Dermis blood vessel endothelial cell (primary cell): Measurements from ENCODE around the gene MADCAM1. TPM values are rescaled to one million over a fixed set of nuclear protein-coding genes. Genes with fewer than 3 reads are reported as not detected.

ENCODE experiments used
- DNase-seq: peaks from one replicate; pipeline ENCODE4 v3.0.0; 2010
- total RNA-seq: library from RNA; depleted of rRNA; stranded (reverse); fragments of >200 nt; gene quantifications from 2 replicates; pipeline ENCODE4 v1.2.3, GENCODE V29; 2014

Gene MADCAM1
- total RNA-seq, 1 donor from 2014 or later = 0.34 TPM

DNA sequence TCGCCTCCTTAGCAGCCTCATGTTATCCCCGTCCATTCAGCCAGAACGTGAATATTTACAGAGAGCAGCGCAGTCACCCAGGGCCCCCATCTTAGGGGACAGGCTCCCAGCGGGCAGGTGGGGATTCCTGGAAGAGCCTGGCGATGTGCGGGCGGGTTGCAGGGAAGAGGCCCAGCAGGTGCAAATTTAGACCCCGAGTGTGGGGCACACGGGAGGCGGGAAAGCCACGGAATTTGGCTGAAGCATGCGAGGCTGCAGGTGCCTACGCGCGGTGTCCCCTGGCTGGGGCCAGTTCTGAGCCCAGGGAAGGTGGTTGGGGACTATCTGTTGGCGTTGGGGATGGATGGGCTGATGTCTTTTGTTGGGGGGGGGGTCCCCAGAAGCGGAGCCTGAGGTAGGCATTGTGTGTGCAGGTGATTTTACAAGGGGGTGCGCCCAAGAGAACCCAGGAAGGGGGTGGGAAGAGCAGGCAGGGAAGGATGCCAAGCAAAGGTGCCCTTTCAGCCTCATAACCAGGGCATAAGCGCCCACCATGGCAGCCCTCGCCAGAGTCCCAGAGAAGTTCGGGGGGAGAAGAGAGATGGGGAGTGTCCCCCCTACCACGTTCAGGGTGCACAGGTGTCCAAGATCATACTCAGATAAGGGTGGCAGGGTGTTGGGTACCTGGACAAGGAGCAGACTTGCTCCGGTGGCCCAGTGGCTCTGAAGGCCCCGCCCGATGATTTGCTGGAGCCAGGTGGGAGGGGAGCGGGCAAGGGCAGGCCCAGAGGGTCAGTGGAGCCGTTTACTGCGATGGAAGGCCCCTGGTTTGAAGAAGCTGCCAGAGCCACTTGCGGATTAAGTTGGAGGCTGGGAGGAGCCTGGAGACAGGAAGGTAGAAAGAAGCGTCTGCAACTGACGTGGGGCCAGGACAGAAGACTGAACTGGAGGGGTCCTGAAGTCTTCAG, 12.2 kb downstream of the MADCAM1 start:
- DNase-seq = no peak

- DNase-seq = peak; percentile 95
These were observed 14.4 kb downstream of the MADCAM1 start for GRCh38 chr19:510606-511100.

GRCh38 chr19:511101-511851, 15.0 kb downstream of the MADCAM1 start:
- peak; percentile 89 for DNase-seq

GRCh38 chr19:512547-513365, 16.5 kb downstream of the MADCAM1 start:
- no peak for DNase-seq

DNA sequence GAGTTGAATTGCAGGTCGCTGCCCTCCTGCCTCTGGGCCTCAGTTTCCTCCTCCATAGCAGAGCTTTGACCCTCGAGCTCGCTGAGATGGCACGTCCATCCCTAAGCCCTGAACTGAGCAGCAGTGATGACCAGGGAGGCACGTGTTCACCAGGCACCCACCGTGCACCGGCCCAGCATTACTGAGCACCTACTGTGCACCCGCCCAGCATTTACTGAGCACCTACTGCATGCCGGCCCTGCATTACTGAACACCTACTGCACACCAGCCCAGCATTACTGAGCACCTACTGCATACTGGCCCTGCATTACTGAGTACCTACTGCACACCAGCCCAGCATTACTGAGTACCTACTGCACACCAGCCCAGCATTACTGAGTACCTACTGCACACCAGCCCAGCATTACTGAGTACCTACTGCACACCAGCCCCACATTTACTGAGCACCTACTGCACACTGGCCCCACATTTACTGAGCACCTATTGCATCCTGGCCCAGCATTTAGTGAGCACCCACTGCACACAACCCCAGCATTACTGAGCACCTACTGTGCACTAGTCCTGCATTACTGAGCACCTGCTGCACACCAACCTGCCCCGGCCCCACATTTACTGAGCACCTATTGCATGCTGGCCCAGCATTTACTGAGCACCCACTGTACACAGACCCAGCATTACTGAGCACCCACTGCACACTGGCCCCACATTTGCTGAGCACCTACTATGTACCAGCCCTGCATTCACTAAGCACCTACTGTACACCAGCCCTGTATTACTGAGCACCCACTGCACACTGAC, 17.3 kb downstream of the MADCAM1 start:
- no peak for DNase-seq

DNA sequence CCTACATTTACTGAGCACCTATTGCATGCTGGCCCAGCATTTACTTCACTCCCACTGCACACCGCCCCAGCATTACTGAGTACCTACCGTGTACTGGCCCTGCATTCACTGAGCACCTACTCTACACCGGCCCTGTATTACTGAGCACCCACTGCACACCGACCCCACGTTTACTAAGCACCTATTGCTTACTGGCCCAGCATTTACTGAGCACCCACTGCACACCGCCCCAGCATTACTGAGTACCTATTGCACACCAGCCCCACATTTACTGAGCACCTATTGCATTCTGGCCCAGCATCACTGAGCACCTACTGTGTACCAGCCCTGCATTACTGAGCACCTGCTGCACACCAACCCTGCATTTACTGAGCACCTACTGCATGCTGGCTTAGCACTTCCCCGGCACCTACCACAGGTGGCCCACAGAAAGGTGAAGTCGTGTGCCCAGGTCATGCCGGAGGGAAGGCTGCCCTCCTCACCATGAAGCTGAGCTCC, 17.9 kb downstream of the MADCAM1 start:
- DNase-seq = no peak

- no peak for DNase-seq
These were observed 21.7 kb downstream of the MADCAM1 start for GRCh38 chr19:517721-518597.

- peak; percentile 39 for DNase-seq
These were observed 22.4 kb downstream of the MADCAM1 start for GRCh38 chr19:518598-519231.

GRCh38 chr19:519449-519865, 23.2 kb downstream of the MADCAM1 start:
- DNase-seq = no peak

DNA sequence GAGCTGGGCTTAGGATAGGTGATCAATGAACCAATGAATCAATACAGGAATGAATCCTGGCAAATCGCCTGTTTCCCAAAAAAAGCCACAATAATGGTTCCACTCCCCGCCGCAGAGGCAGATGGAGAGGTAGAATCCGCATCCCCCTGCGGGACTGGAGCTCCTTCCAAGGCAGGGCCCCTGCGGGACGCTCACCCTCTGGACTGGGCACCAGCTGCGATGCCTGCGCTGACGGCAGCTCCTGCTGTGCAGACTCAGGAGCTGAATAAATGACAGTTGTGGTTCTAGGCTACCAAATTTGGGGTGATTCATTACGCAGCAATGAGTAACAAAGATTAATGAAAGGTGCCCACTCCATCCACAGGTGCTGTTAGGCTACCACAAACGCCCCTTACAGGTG, 26.4 kb downstream of the MADCAM1 start:
- no peak for DNase-seq

DNA sequence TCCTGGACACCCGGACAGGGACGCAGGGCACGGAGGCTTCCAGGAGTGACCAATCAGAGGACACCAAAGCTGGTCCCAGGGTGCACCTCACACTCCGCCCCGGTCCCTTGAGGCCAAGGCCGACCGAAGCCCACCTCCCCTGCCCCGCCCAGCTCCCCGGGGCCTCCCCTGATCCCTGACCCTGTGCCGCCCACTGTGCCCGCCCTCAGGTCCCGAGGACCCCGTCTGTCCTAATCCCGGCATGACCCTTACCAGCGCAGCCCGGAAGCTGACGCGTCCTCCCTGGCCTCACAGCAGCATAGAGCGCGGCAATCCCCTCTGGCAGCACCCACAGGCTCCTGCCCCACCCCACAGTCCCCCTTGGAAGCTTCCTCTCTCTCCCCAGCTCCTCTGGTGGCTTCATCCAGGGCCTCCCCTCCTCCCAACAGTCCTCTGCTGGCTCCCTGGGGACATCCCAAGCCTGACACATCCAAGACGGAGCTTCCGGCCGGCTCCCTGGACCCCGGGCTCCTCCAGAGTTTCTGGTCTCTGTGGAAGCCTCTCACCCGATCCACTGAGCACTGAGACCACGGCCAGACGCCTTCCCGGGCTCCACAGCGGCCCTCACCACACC, 27.9 kb downstream of the MADCAM1 start:
- no peak for DNase-seq

DNA sequence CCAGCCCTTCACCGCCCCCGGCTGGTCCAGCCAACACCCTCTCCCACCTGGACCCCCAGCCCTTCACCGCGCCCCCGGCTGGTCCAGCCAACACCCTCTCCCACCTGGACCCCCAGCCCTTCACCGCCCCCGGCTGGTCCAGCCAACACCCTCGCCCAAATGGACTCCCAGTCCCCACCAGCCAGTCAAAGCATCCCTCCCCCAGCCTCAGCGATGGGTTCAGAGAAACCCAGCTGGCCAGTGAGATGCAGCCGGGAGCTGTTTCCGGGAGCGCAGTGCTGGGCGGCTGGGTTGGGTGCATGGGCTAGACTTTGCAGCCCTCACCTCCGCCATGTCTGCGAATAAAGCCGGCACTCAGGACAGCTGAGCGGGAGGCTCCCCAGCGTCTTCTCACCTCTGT, 28.7 kb downstream of the MADCAM1 start:
- no peak for DNase-seq

DNA sequence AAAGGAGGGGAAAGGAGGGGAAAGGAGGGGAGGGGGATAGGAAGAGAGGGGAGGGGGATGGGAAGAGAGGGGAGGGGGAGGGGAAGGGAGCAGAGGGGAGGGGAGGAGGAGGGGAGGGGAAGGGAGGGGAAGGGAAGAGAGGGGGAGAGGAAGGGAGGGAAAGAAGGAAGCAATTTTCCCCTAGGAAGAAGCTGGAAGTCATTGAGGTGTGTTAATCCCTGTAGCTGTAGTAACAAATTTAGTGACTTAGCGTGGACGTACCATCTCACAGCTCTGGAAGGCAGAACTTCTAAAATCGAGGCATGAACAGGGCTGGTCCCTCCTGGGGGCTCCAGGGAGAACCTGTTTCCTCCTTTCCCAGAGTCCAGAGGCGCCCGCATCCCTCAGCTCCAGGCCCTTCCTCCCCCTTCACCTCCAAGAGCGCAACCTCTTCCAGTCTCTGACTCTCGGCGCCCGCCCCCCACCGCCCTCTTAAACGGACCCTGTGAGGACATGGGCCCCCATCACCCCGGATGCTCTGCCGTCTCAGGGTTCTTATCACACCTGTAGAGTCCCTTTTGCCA, 29.7 kb downstream of the MADCAM1 start:
- DNase-seq = no peak

DNA sequence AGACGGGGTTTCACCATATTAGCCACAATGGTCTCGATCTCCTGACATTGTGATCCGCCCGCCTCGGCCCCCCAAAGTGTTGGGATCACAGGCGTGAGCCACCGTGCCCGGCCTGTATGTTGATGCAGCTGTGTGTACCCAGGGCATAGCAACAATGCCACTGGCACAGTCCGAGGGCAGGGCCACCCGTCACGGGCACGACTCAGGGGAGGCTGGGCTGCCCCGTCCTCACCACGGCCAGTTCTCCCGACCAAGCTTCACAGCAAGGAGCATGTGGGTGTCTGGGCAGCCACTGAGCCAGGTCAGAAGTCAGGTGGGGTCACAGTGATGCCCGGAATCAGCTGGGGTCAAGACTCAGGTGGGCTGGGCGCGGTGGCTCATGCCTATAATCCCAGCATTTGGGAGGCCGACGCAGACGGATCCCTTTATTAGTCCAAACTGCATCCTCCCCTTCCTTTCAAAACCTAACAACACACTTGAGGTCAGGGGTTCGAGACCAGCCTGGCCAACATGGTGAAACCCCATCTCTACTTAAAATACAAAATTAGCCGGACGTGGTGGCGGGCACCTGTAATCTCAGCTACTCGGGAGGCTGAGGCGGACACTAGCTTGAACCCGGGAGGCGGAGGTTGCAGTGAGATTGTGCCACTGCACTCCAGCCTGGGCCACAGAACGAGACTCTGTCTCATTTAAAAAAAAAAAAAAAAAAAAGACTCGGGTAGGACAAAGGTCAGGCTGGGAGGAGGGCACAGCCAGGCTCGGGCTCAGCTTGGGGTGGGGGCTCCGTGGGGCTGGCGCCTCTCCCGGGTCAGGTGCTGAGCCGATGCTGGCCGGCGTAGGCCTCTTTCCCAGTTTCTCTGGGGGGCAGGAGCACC, 34.1 kb downstream of the MADCAM1 start:
- no peak for DNase-seq

DNA sequence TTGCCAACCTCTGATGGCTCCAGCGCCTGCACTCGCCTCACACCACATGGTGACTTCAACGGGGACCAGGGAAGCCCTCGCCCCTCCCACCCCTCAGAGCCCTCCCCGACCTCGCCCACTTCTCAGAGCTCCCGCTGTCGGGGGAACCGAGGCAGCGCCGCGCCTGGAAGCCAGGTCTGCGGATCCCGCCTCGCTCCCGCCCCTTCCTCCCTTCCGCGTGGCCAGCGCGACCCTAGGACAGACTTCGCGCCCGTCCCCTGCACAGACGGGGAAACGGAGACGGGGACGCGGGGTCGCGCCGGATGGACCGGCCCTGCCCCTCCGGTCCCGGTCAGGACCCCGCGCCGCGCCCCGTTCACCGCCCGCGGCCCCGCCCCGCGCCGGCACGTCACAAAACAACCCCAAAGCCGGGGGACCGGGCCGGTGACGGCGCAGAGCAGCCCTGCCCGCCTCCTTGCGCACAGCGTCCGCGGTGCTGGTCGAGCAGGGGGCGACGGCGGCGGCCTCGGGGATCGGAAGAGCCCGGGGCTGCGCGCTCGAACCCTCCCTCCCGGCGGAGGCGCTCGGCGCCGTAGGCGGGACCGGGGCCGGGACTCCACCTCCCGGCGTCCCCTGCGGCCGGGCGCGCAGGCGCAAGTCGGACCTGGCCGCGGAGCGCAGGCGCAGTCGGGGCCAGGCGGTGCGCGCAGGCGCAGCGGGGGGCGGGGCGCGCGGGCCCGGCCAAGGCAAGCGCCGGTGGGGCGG, 34.9 kb downstream of the MADCAM1 start:
- peak; percentile 86 for DNase-seq

DNA sequence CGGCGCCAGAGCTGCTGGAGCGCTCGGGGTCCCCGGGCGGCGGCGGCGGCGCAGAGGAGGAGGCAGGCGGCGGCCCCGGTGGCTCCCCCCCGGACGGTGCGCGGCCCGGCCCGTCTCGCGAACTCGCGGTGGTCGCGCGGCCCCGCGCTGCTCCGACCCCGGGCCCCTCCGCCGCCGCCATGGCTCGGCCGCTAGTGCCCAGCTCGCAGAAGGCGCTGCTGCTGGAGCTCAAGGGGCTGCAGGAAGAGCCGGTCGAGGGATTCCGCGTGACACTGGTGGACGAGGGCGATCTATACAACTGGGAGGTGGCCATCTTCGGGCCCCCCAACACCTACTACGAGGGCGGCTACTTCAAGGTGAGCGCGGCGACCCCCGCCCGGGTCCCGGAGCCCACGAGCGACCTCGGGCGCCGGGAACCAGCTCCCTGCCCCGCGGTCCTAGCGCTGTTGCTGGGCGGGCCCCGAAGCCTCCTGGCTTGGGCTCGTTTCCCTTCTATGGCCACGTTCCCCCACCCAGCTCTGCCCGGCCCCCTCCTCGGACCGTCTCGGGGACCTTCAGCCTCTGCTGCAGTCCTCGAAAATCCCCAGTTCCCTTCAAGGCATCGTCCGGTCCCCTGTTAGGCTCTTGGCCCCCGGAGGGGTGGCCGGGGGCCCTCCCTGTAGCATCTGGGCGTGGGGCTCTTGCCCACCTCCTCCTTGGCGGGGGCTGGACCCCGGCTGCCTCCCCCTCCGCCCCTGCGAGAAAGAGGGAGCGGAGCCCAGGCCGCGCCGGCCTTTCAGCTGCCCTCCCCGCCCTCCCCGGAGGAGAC, 35.7 kb downstream of the MADCAM1 start, which contains the start of gene CDC34:
Gene CDC34, plus strand, starts transcription at position 8 of the 808 bp plus-strand sequence. Its CDS starts 172 bp downstream, at position 180.
- peak; percentile 36 for DNase-seq
